ENCODE results near the gene ANAPC2.

ANAPC2 gene

GRCh38 chr9:137214620-137215019 lies 26.3 kb upstream of the ANAPC2 start:
- DNase-seq = no peak

GRCh38 chr9:137213160-137214060 lies 25.1 kb upstream of the ANAPC2 start:
- no peak for DNase-seq

DNA sequence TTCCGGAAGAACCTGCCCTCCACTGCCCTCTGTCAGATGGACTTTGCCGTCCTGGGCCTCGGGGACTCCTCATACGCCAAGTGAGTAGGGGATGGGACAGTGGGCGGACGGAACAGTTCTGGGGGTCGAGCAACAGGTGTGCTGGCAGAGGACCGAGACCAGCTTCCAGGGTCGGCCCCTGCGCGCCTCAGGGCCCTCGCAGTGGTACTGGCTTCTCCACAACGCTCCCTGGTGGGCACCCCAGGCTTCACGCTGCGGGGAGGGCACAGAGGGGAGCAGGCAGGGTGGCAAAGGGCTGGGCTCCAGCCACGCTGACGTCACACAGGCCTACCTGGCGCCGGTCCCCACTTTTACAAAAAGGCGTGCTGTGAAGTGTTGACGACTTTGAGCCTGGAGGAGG lies 24.2 kb upstream of the ANAPC2 start:
- no peak for DNase-seq

GRCh38 chr9:137211532-137211931 lies 23.2 kb upstream of the ANAPC2 start:
- DNase-seq = no peak

GRCh38 chr9:137206602-137207001 lies 18.2 kb upstream of the ANAPC2 start:
- DNase-seq = no peak

DNA sequence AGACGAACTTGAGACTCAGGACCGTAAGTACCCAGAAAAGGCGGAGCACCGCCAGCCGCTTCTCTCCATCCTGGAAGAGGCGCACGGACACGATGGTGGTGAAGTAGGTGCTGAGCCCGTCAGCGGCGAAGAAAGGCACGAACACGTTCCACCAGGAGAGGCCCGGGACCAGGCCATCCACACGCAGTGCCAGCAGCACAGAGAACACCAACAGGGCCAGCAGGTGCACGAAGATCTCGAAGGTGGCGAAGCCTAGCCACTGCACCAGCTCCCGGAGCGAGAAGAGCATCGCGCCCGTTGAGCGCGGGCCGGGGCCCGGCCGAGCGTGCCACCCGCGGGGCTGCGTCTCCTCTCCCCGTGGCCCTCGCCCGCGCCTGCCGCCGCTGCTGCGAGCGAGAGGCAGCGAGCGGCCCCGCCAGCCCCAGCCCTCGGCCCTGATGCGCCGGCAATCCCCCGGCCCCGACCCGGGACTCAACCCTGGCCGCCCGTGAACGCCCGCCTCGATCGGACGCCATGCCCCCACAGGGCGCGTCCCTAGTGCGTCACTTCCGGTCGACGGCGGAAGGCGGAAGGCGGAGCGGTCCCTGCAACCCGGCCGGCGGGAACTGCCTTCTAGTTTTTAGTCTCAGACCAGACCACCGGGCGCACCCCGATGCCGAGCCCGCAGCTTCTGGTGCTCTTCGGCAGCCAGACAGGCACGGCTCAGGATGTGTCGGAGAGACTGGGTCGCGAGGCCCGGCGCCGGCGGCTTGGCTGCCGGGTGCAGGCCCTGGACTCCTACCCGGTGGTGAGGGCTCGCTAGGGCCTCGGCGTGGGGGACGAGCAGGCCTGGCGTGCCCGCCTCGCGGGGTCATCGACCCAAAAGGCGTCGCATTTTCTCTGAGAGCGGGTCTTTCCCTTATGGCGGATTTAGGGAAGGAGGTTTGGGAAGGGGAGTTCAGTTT lies 17.0 kb upstream of the ANAPC2 start, which contains the start of the genes NDOR1 and TMEM203:
NDOR1 (plus strand) TSS at position 575 of the 944 bp plus-strand sequence; CDS start at position 653, 78 bp downstream.
TMEM203 (minus strand) TSS at position 523 of the 944 bp plus-strand sequence; CDS start at position 289, 234 bp downstream.
- peak; percentile 81 to 85 for DNase-seq

DNA sequence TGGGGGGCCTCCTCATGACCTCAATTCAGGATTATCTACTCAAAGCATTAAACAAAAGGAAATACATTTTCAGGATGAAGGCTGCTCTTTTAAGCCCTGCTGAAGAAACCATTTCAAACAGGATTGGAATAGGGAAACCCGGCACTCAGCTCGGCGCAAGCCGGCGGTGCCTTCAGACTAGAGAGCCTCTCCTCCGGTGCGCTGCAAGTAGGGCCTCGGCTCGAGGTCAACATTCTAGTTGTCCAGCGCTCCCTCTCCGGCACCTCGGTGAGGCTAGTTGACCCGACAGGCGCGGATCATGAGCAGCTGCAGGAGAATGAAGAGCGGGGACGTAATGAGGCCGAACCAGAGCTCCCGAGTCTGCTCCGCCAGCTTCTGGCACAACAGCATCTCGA lies 16.4 kb upstream of the ANAPC2 start:
- no peak for DNase-seq

DNA sequence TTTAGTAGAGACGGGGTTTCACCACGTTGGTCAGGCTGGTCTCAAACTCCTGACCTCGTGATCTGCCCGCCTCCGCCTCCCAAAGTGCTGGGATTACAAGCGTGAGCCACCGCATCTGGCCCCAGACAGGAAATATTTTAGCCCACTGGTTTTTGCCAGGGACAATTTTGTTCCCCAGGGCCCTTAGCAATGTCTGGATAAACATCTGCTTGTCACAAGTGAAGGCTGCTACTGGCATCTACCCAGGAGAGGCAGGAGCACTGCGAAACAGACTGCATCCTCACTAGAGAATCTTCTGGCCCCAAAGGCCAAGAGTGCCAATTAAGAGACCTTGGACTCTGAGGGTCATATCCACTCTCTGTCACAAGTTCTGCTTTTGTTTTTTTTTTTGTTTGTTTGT lies 14.6 kb upstream of the ANAPC2 start:
- DNase-seq = no peak

DNA sequence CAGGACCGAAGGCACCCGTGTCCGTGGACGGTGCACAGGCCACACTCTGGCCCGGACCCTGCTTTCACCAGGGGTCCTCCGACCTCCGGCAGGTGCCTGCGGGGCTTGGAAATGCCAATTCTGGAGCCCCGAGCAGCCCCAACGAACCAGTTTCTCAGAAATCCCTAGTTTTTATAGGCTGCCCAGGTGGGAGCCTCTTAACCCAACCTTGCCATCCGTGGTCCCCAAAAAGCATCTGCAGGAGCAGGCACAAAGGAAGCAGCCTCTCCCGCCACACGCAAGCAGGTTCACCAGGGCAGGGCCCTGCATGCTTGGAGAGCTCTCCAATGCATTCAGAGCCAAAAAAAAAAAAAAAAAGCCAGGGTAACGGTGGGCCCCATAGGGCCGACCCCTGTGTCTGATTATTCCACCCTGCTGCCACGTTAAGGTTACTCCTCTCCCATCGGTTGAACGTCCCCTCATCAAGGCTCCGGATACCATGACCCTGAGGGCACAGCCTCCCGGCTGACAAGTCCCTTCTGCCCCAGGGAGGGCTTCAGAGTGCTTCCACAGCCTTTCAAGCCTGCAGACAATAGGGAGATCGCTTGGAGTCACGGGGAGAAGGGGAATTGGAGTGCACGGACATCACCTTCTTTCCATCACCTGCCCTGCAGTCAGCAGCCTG lies 13.0 kb upstream of the ANAPC2 start:
- no peak for DNase-seq

GRCh38 chr9:137200311-137201204 lies 12.2 kb upstream of the ANAPC2 start, which contains the start of gene TPRN:
Gene TPRN, minus strand, starts transcription at chr9:137200741. Its CDS starts 30 bp downstream, at chr9:137200711.
- DNase-seq = peak; percentile 99

- DNase-seq = no peak
Measured at GRCh38 chr9:137199411-137200121, 11.2 kb upstream of the ANAPC2 start.

DNA sequence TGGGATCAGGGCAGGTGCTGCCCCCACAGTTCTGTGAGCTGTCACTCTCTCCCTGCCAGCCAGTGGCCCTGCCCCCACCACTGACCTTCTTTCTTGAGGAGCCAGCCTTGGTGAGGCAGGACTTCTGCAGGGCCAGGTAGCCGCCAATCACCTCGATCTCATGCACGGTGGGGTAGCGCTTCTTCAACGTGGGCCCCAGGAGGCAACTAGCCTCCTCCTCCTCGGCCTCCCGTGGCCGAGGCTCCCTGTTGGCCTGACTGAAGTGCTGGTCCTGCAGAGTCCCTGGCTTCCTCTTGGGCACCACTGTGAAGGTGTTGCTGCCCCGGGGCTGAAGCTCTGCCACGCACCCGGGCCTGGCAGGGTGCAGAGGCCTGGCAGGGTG lies 10.5 kb upstream of the ANAPC2 start:
- no peak for DNase-seq

- DNase-seq = no peak
Measured at GRCh38 chr9:137198051-137198901, 9.9 kb upstream of the ANAPC2 start.

GRCh38 chr9:137195525-137196220 lies 7.3 kb upstream of the ANAPC2 start:
- DNase-seq = peak; percentile 48 to 62

DNA sequence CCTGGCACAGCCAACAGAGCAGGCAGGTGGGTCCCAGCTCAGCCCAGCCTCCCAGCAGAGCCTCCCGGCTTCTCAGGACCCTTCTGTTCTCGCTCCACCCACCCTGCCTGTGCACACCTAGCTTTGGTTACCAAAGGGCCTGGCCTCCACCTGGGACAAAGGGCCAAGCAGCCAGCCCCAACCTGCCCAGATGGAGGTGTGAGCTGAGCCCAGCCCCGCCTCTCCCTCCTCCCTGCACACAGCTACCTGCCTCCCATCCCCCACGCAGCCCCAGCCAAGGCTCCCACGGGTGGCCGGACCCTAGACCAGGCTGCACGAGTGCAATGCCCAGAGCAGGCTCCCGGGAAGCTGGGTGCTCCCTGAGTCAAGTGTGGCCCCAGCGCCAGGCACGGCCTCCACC lies 6.5 kb upstream of the ANAPC2 start:
- no peak for DNase-seq

DNA sequence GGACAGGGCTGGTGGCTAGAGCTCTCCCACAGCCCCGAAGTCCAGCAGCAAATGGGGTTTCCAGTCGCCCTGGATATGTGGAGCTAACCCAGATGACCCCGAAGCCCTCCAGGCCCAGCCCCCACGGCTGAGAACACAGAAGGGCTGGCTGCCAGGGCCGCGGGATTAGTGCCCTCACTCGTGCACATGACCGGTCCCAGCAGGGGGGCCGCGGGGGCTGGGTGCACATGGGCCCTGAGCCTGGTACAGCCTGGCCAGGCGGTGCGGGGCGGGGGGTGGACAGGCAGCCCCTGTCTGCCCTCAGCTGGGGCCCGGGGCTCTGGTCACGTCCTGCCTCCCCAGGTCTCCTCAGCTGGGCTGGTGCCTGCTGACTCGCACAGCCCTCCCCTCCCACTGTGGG lies 6.0 kb upstream of the ANAPC2 start:
- DNase-seq = no peak

- no peak for DNase-seq
Measured at GRCh38 chr9:137193771-137194170, 5.4 kb upstream of the ANAPC2 start.

DNA sequence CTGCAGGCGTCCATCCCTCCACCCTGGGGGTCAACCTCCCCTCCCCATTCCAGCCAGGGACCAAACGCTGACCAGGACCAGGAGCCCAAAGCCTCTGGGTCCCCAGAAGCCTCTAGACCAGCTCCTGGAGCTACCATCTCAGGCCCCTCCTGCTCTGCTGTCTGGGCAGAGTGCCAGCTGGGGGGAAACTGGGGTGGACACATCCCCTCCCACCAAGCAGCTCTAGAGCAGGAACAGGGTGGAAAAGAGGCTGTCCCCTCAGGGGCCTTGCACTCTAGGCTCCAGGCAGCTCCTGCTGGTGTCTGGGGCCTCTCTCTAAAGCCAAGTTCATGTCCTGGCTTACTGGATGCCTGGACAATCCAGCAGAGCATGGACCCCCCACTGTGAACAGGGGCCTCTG lies 4.5 kb upstream of the ANAPC2 start:
- DNase-seq = no peak

DNA sequence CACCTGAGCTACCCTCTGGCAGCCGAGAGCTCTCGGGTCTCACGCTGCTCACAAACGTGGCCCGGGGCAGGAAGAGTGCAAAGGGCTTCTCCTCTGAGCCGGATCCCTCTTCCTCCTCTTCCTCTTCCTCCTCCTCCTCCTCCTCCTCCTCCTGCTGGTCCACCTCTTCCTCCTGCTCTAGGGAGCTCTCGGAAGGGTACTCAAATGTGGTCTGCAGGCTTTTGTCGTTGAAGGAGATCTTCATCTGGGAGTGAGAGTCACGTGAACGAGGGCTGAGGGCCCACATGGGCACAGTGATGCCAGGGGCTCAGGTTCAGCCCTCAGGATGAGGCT lies 4.1 kb upstream of the ANAPC2 start:
- no peak for DNase-seq

Measured in SHP77 (cell line).